Measurements from ENCODE around the gene MYH16.
"Not testable (repeated sequence)": the region's sequence is repeated elsewhere in the genome, so short reads cannot be mapped to it uniquely, and the experiment has no call there.

DNA sequence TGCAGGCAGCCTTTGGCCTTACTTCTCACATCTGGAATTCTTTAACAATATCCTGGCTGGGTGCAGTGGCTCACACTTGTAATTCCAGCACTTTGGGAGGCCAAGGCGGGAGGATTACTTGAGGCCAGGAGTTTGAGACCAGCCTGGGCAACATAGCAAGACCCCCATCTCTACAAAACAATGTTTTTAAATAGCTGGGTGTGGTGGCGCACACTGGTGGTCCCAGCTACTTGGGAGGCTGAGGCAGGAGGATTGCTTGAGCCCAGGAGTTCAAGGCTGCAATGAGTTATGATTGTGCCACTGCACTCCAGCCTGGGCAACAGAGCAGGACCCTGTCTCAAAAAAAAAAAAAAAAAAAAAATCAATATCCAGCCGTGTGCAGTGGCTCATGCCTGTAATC is 17.5 kb downstream of the MYH16 start:
- TF ChIP-seq, protein P1, sequence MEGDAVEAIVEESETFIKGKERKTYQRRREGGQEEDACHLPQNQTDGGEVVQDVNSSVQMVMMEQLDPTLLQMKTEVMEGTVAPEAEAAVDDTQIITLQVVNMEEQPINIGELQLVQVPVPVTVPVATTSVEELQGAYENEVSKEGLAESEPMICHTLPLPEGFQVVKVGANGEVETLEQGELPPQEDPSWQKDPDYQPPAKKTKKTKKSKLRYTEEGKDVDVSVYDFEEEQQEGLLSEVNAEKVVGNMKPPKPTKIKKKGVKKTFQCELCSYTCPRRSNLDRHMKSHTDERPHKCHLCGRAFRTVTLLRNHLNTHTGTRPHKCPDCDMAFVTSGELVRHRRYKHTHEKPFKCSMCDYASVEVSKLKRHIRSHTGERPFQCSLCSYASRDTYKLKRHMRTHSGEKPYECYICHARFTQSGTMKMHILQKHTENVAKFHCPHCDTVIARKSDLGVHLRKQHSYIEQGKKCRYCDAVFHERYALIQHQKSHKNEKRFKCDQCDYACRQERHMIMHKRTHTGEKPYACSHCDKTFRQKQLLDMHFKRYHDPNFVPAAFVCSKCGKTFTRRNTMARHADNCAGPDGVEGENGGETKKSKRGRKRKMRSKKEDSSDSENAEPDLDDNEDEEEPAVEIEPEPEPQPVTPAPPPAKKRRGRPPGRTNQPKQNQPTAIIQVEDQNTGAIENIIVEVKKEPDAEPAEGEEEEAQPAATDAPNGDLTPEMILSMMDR (conservative IDR thresholded peaks at IDR 0.05 in 1 of 2, IDR thresholded peaks at IDR 0.05 in 1 of 2; ENCODE audit: extremely low read depth in 1 of 2, insufficient read depth in 1 of 2, low read depth in 1 of 2, low read length in 2 of 2) = not testable (repeated sequence)
- TF ChIP-seq EZH2 (IDR thresholded peaks at IDR 0.05; ENCODE audit: borderline replicate concordance, low read length) = not testable (repeated sequence)

Measured in mammary epithelial cell (primary cell).